Upper lobe of left lung (tissue), 4 donors: ENCODE results near the gene C12orf75.

Experiments
- CTCF ChIP-seq, 6 experiments: fragments of 450-650 bp in 4 of 6; fragments of 200-600 bp in 2 of 6; sonication (generic) in 2 of 6; IDR thresholded peaks; one replicate each; pipeline ENCODE4 v1.5.1; 2016 to 2019; ENCODE audit warnings: antibody characterized with exemption in 6 of 6
- POLR2A ChIP-seq, 4 donors: fragments of 450-650 bp; IDR thresholded peaks; one replicate each; pipeline ENCODE4 v1.5.1; 2016 to 2017; ENCODE audit warnings: antibody characterized with exemption in 4 of 4, mild to moderate bottlenecking in 2 of 4
- POLR2AphosphoS5 ChIP-seq, 2 donors: sonication (generic); formaldehyde crosslinking; IDR thresholded peaks; one replicate each; pipeline ENCODE4 v1.5.1; 2017; ENCODE audit warnings: antibody characterized with exemption in 2 of 2

- no peak for TF ChIP-seq CTCF (IDR thresholded peaks at IDR 0.05)
- no peak for TF ChIP-seq POLR2A (IDR thresholded peaks at IDR 0.05)
- no peak for TF ChIP-seq POLR2AphosphoS5 (IDR thresholded peaks at IDR 0.05)
These were observed 72.6 kb downstream of the C12orf75 start for GRCh38 chr12:105403095-105403494.
